Neural progenitor cell (in vitro differentiated cells): ENCODE measurements around the gene GABRR1. TPM values are rescaled to one million over a fixed set of nuclear protein-coding genes. Genes with fewer than 3 reads are reported as not detected.

Experiments
- DNase-seq: peaks from one replicate; pipeline ENCODE4 v3.0.0-alpha.2; 2016; ENCODE audit warnings: low spot score
- H2AFZ ChIP-seq: fragments of 200-600 bp; sonication (generic); replicated peaks from 2 replicates; pipeline ENCODE4 v1.6.1; 2016; ENCODE audit warnings: antibody characterized with exemption
- H3F3A ChIP-seq: fragments of 200-600 bp; sonication (generic); 2 replicates; pipeline ENCODE4 v1.6.1; 2016; ENCODE audit warnings: antibody characterized with exemption, low read depth
- H3K27ac ChIP-seq: fragments of 200-600 bp; sonication (generic); 2 replicates; pipeline ENCODE4 v1.5.1; 2016; ENCODE audit warnings: mild to moderate bottlenecking
- H3K27me3 ChIP-seq: fragments of 200-600 bp; sonication (generic); 2 replicates; pipeline ENCODE4 v1.6.1; 2016; ENCODE audit warnings: mild to moderate bottlenecking, moderate library complexity
- H3K36me3 ChIP-seq: fragments of 200-600 bp; sonication (generic); 2 replicates; pipeline ENCODE4 v1.5.1; 2016
- H3K4me1 ChIP-seq: fragments of 200-600 bp; sonication (generic); 2 replicates; pipeline ENCODE4 v1.6.1; 2016; ENCODE audit warnings: mixed run types
- H3K4me2 ChIP-seq: fragments of 200-600 bp; sonication (generic); 2 replicates; pipeline ENCODE4 v1.6.1; 2016
- H3K4me3 ChIP-seq: fragments of 200-600 bp; sonication (generic); 2 replicates; pipeline ENCODE4 v1.5.1; 2016
- H3K79me2 ChIP-seq: fragments of 200-600 bp; sonication (generic); 2 replicates; pipeline ENCODE4 v1.6.1; 2016; ENCODE audit warnings: low read depth
- H3K9ac ChIP-seq: fragments of 200-600 bp; sonication (generic); 2 replicates; pipeline ENCODE4 v1.6.1; 2016
- H3K9me3 ChIP-seq: fragments of 200-600 bp; sonication (generic); 2 replicates; pipeline ENCODE4 v1.5.1; 2016; ENCODE audit warnings: low read depth
- H4K20me1 ChIP-seq: fragments of 200-600 bp; sonication (generic); 2 replicates; pipeline ENCODE4 v1.6.1; 2016; ENCODE audit warnings: low read depth
- H3K27ac Mint-ChIP-seq: 3 replicates; pipeline ENCODE4 v1.8.0; 2021; ENCODE audit warnings: mixed read lengths
- H3K27me3 Mint-ChIP-seq: 2 replicates; pipeline ENCODE4 v1.8.0; 2022; ENCODE audit warnings: low read depth, mild to moderate bottlenecking, inconsistent platforms, moderate library complexity, mixed read lengths; ENCODE audit not compliant: insufficient read depth
- H3K36me3 Mint-ChIP-seq: 3 replicates; pipeline ENCODE4 v1.8.0; 2021; ENCODE audit warnings: mixed read lengths
- H3K4me1 Mint-ChIP-seq: 3 replicates; pipeline ENCODE4 v1.8.0; 2021; ENCODE audit warnings: mixed read lengths
- H3K4me3 Mint-ChIP-seq: 3 replicates; pipeline ENCODE4 v1.8.0; 2021; ENCODE audit warnings: mild to moderate bottlenecking, moderate library complexity, mixed read lengths
- H3K9me3 Mint-ChIP-seq: 3 replicates; pipeline ENCODE4 v1.8.0; 2020; ENCODE audit warnings: mixed read lengths
- EZH2 ChIP-seq: fragments of 200-600 bp; sonication (generic); IDR thresholded peaks from 2 replicates; pipeline ENCODE4 v1.6.1; 2017; ENCODE audit warnings: antibody characterized with exemption, mild to moderate bottlenecking, moderate library complexity
- EZH2phosphoT487 ChIP-seq: fragments of 200-600 bp; sonication (generic); IDR thresholded peaks from 2 replicates; pipeline ENCODE4 v1.6.1; 2017; ENCODE audit warnings: antibody characterized with exemption
- total RNA-seq: library from RNA; depleted of rRNA; stranded (reverse); fragments of >200 nt; gene quantifications from 2 replicates; pipeline ENCODE4 v1.2.3, GENCODE V29; 2015; ENCODE audit warnings: low replicate concordance
- TF ChIP-seq, protein P1 (sequence below): fragments of 200-600 bp; sonication (generic); IDR thresholded peaks from 2 replicates; pipeline ENCODE4 v1.5.1; 2017; ENCODE audit warnings: antibody characterized with exemption, mild to moderate bottlenecking

Gene GABRR1
- total RNA-seq, 1 donor from 2014 or later = not detected

DNA sequence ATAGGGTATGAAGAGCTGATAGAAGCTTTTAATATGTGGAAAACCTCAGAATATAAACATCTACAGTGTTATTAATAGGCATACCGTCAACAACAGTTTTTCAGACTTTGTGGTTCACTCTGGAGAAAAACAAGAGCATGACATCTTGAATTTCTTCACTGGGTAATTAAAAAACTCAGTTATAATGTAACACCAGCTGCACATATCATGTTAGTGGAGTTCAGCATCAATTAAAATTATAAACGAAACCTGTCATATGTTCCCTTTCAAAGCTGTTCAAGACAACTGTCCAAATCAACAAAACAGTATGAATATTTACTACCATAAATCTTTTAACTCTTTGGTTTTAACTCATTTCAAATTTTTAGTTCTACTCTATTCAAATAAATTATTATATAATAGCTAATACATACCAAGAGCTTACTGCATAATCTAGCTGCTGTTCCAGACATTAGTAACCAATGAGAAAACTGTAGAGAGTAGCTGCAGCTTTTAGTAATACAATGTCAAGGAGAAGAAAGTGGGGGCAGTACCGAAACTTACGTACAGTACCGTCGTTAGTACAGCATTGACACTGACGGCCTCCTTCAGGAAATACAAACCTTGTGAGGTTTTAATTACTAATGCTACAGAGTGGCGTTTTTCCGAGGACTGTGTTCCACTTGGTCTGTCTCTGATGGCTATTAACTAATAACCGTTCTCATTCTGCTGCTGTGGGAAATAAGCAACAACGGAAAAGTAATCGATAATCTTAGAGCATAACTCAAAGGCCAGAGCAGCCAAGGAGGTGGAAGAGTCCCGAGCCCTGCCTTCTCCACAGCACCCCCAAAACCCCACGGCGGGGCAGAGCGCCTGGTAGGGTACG is 71.8 kb downstream of the GABRR1 start:
- H3K4me1 Mint-ChIP-seq = peaks cover 15% of the 10 kb centered on the region
- Histone ChIP-seq H3K9me3 (no peaks in the 10 kb centered on the region), H3F3A (no peaks in the 10 kb centered on the region), H3K4me2 (peak overlapping the region; percentile 84), H3K36me3 (no peaks in the 10 kb centered on the region), H2AFZ (peak overlapping the region; percentile 93), H3K27ac (no peak overlapping the region), H4K20me1 (peaks cover 3% of the 10 kb centered on the region), H3K9ac (no peak overlapping the region), H3K27me3 (peaks cover 37% of the 10 kb centered on the region), H3K4me1 (peaks cover 15% of the 10 kb centered on the region), H3K79me2 (peaks cover 5% of the 10 kb centered on the region), H3K4me3 (peak overlapping the region; percentile 54)
- H3K9me3 Mint-ChIP-seq = no peaks in the 10 kb centered on the region
- TF ChIP-seq EZH2 (no peak), EZH2phosphoT487 (no peak)
- TF ChIP-seq, protein P1, sequence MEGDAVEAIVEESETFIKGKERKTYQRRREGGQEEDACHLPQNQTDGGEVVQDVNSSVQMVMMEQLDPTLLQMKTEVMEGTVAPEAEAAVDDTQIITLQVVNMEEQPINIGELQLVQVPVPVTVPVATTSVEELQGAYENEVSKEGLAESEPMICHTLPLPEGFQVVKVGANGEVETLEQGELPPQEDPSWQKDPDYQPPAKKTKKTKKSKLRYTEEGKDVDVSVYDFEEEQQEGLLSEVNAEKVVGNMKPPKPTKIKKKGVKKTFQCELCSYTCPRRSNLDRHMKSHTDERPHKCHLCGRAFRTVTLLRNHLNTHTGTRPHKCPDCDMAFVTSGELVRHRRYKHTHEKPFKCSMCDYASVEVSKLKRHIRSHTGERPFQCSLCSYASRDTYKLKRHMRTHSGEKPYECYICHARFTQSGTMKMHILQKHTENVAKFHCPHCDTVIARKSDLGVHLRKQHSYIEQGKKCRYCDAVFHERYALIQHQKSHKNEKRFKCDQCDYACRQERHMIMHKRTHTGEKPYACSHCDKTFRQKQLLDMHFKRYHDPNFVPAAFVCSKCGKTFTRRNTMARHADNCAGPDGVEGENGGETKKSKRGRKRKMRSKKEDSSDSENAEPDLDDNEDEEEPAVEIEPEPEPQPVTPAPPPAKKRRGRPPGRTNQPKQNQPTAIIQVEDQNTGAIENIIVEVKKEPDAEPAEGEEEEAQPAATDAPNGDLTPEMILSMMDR = no peak
- peak overlapping the region; percentile 85 for H3K4me3 Mint-ChIP-seq
- no peaks in the 10 kb centered on the region for H3K27me3 Mint-ChIP-seq
- DNase-seq = peak; percentile 2
- H3K27ac Mint-ChIP-seq = no peak overlapping the region
- peaks cover 4% of the 10 kb centered on the region for H3K36me3 Mint-ChIP-seq

DNA sequence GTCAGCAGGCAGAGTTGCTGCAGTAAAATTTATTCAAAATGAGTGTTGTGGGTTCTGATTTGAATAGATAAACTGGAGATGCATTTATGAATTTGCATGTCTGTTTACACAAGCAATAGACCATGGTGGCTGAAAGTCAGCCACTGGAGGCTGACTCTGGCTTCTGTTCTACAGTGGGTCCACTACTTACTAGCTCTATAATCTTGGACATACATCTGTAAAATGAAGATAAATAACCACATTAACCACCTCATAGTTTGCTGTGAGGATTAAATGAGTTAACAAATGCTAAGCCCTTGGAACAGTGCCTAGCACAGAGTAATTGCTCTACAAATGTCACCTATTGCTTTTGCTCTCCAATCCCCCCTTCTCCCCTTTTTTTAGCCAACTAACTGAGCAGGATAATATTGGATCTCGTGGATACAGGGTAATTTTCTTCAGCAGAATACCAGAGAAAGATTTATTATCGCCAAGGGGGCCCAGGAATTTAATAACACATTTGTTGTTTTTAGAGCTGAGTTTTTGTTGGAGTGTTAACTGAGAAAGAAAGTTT is 72.7 kb downstream of the GABRR1 start:
- peak overlapping the region; percentile 55 for H3K4me3 Mint-ChIP-seq
- Histone ChIP-seq H3K36me3 (no peaks in the 10 kb centered on the region), H3K4me3 (no peak overlapping the region), H2AFZ (no peak overlapping the region), H3K9me3 (no peaks in the 10 kb centered on the region), H3K4me1 (peaks cover 15% of the 10 kb centered on the region), H3K27me3 (peaks cover 37% of the 10 kb centered on the region), H3K4me2 (no peak overlapping the region), H3K79me2 (peaks cover 5% of the 10 kb centered on the region), H3K9ac (no peak overlapping the region), H3K27ac (no peak overlapping the region), H4K20me1 (peaks cover 3% of the 10 kb centered on the region), H3F3A (no peaks in the 10 kb centered on the region)
- H3K4me1 Mint-ChIP-seq = peaks cover 15% of the 10 kb centered on the region
- no peaks in the 10 kb centered on the region for H3K9me3 Mint-ChIP-seq
- H3K27me3 Mint-ChIP-seq = no peaks in the 10 kb centered on the region
- DNase-seq = no peak
- no peak for TF ChIP-seq EZH2phosphoT487
- no peak overlapping the region for H3K27ac Mint-ChIP-seq
- H3K36me3 Mint-ChIP-seq = peaks cover 2% of the 10 kb centered on the region

DNA sequence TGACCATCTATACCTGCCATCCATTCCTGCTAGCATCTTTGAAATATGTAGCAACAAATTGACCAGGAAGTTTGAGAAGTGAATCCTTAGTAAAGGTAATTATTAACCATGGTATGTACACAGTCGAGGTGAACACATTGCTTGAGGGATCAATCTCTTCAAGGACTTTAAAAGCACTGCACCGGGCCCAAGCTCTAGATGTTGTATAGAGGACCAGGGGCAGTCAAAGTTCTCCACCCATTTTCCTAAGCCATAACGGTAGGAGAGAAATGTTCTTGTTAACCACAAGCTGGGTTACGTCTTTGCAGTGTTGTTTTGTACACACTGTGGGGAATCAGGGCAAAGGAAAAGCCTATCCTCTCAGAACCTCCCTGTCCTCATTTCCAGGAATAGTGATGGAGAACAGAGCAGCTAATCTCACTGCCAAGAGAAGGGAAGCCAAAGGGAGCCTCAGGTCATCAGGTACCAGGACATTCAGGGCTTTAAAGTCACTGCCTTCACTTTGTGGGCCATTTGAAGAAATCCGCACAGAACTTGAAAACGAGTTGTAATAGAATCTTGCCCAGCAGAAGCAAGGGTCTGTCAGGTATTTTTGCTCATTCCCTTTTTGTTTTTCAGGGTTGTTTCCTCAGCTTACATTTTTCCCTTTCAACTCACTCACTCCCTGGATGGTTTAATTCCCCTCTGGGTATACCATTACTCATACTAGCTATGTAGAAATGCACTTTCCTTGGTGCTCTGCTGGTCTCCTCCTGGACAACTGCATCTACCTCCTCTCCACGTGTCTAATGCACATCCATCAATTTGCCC is 76.6 kb downstream of the GABRR1 start:
- Histone ChIP-seq H3K9me3 (no peaks in the 10 kb centered on the region), H3K27me3 (peaks cover 16% of the 10 kb centered on the region), H3K36me3 (no peaks in the 10 kb centered on the region), H3K27ac (no peak overlapping the region), H4K20me1 (no peaks in the 10 kb centered on the region), H3K4me2 (no peak overlapping the region), H3K9ac (no peak overlapping the region), H3K4me1 (peaks cover 2% of the 10 kb centered on the region), H3K4me3 (no peak overlapping the region), H3K79me2 (no peaks in the 10 kb centered on the region), H3F3A (no peaks in the 10 kb centered on the region), H2AFZ (no peak overlapping the region)
- no peak overlapping the region for H3K27ac Mint-ChIP-seq
- no peaks in the 10 kb centered on the region for H3K27me3 Mint-ChIP-seq
- H3K4me1 Mint-ChIP-seq = no peaks in the 10 kb centered on the region
- H3K36me3 Mint-ChIP-seq = no peaks in the 10 kb centered on the region
- no peaks in the 10 kb centered on the region for H3K9me3 Mint-ChIP-seq
- DNase-seq = no peak
- TF ChIP-seq EZH2phosphoT487 = no peak
- H3K4me3 Mint-ChIP-seq = no peak overlapping the region

DNA sequence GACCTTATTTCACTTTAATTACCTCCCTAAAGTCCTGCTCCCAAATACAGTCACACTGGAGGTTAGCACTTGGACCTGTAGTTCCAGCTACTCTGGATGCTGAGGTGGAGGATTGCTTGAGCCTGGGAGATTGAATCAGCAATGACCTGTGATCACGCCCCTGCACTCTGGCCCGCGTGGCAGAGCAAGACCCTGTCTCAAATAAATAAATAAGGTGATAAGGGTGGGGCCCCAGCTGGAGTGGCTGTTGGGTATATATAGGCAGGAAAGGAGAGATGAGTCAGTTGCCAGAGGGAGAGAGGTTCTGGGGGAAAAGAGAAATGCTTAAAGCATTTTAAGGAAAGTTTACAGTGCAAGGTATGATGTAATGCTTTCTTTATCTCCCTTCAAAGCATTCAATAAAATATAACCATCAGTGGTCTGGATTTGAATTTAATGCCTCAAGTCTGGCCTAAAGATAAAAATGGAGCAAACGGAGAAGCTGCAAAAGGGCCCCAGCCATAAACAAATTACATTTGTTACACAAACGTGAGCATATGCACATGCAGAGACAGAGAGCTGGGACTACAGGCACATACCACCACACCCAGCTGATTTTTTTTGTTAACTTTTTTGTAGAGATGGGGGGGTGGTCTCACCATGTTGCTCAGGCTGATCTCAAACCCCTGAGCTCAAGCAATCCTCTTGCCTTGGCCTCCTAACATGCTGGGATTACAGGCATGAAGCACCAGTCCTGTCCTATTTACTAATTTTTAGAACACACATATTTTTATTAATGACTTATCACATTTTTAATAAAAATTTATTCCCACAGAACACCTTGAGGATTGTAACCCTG is 77.4 kb downstream of the GABRR1 start:
- no peak overlapping the region for H3K4me3 Mint-ChIP-seq
- Histone ChIP-seq H3K27ac (no peak overlapping the region), H4K20me1 (no peaks in the 10 kb centered on the region), H3K27me3 (peaks cover 7% of the 10 kb centered on the region), H3K79me2 (no peaks in the 10 kb centered on the region), H3K9ac (no peak overlapping the region), H3K4me3 (no peak overlapping the region), H3K4me1 (no peaks in the 10 kb centered on the region), H3K36me3 (no peaks in the 10 kb centered on the region), H3K9me3 (no peaks in the 10 kb centered on the region), H3K4me2 (no peak overlapping the region), H2AFZ (no peak overlapping the region), H3F3A (no peaks in the 10 kb centered on the region)
- TF ChIP-seq EZH2phosphoT487 (no peak), EZH2 (no peak)
- TF ChIP-seq, protein P1 = no peak
- H3K27me3 Mint-ChIP-seq = no peaks in the 10 kb centered on the region
- DNase-seq = no peak
- no peak overlapping the region for H3K27ac Mint-ChIP-seq
- no peaks in the 10 kb centered on the region for H3K36me3 Mint-ChIP-seq
- no peaks in the 10 kb centered on the region for H3K9me3 Mint-ChIP-seq
- no peaks in the 10 kb centered on the region for H3K4me1 Mint-ChIP-seq
